ENCODE measurements around the gene PROZ.

DNA sequence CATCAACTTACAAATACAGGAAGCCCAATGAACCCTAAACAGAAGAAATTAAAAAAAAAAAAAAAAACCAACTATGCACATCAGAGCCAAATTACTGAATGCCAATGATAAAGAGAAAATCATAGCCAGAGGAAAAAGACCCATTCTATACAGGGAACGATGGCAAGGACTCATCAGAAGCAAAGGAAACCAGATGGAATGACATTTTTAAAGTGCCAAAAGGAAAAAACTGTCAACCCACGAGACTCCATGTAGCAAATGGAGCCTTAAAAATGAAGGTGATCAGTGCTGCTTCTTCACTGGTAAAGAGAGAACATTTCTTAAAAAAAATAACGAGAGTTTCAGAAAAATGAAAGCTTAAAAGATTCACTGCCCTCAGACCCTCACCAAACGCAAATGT lies 31.7 kb downstream of the PROZ start:
- no peak for TF ChIP-seq CTCF (IDR thresholded peaks at IDR 0.05; ENCODE audit: insufficient read depth, low read length, poor library complexity, severe bottlenecking)
- no peak for TF ChIP-seq EZH2phosphoT487 (conservative IDR thresholded peaks at IDR 0.05; ENCODE audit: low read length)
